Cardiac septum (tissue), 1 donor: ENCODE measurements around the gene WHRN. TPM values are rescaled to one million over a fixed set of nuclear protein-coding genes. Genes with fewer than 3 reads are reported as not detected.

Source experiments
- DNase-seq: peaks from one replicate; pipeline ENCODE4 v3.0.0-alpha.2; 2020; ENCODE audit warnings: low spot score
- intact Hi-C: fragments of 100-400 bp; cut with DNase I; formaldehyde crosslinking; loops from one replicate; pipeline ENCODE4 v1.14.0; 2022
- total RNA-seq: library from RNA; stranded (reverse); fragmentation: NEBNext Ultra II Directional; extraction: Animal tissue kit (Norgen Biotek cat#: 25700); gene quantifications from one replicate; pipeline ENCODE4 v1.2.1, GENCODE V29; 2021
- donor health status: DM: no; HTN: no; CAD: no.

Gene WHRN
- total RNA-seq, 1 donor from 2014 or later = 0.35 TPM

GRCh38 chr9:114494776-114495569, 10.3 kb downstream of the WHRN start:
- DNase-seq = no peak
- intact Hi-C loops = no loop called here

- DNase-seq = no peak
- intact Hi-C loops = no loop called here
Measured at GRCh38 chr9:114493521-114494184, 11.6 kb downstream of the WHRN start.

GRCh38 chr9:114492991-114493390, 12.3 kb downstream of the WHRN start:
- DNase-seq = no peak
- intact Hi-C loops = no loop called here

- intact Hi-C loops = no loop called here
- no peak for DNase-seq
Measured at GRCh38 chr9:114491430-114492003, 13.8 kb downstream of the WHRN start.

GRCh38 chr9:114489928-114490327, 15.3 kb downstream of the WHRN start:
- intact Hi-C loops = loop anchor here (5.0 kb wide), 1 partner anchor 162 kb away; no protein-coding TSS in a partner anchor
- DNase-seq = no peak

GRCh38 chr9:114488398-114489129, 16.7 kb downstream of the WHRN start:
- DNase-seq = no peak
- intact Hi-C loops = loop anchor here (5.0 kb wide), 1 partner anchor 164 kb away; no protein-coding TSS in a partner anchor

- DNase-seq = no peak
- intact Hi-C loops = loop anchor here (5.0 kb wide), 1 partner anchor 165 kb away; no protein-coding TSS in a partner anchor
Measured at GRCh38 chr9:114487607-114488300, 17.5 kb downstream of the WHRN start.

GRCh38 chr9:114486205-114486963, 18.9 kb downstream of the WHRN start:
- no peak for DNase-seq
- intact Hi-C loops = loop anchor here (5.0 kb wide), 1 partner anchor 166 kb away; no protein-coding TSS in a partner anchor

GRCh38 chr9:114484854-114485443, 20.3 kb downstream of the WHRN start:
- intact Hi-C loops = loop anchor here (5.0 kb wide), 1 partner anchor 167 kb away; no protein-coding TSS in a partner anchor
- no peak for DNase-seq

GRCh38 chr9:114484215-114484853, 20.9 kb downstream of the WHRN start:
- DNase-seq = no peak
- intact Hi-C loops = no loop called here

- intact Hi-C loops = no loop called here
- DNase-seq = no peak
Measured at GRCh38 chr9:114483499-114483898, 21.8 kb downstream of the WHRN start.

GRCh38 chr9:114482593-114482992, 22.7 kb downstream of the WHRN start:
- intact Hi-C loops = no loop called here
- DNase-seq = no peak

GRCh38 chr9:114481789-114482188, 23.5 kb downstream of the WHRN start:
- no peak for DNase-seq
- intact Hi-C loops = no loop called here

GRCh38 chr9:114480746-114481435, 24.4 kb downstream of the WHRN start:
- intact Hi-C loops = no loop called here
- no peak for DNase-seq

- intact Hi-C loops = no loop called here
Measured at GRCh38 chr9:114478871-114479270, 26.4 kb downstream of the WHRN start.

GRCh38 chr9:114478459-114478858, 26.8 kb downstream of the WHRN start:
- no peak for DNase-seq
- intact Hi-C loops = no loop called here

More at GRCh38 chr9:114478871-114479270, 26.4 kb downstream of the WHRN start:
- no peak for DNase-seq

GRCh38 chr9:114477642-114478041, 27.6 kb downstream of the WHRN start:
- intact Hi-C loops = no loop called here
- no peak for DNase-seq
